NCI-H1436 (cell line): Measurements from ENCODE around the gene N4BP3.
"Not testable (repeated sequence)": the region's sequence is repeated elsewhere in the genome, so short reads cannot be mapped to it uniquely, and the experiment has no call there.

ENCODE experiments used
- DNase-seq: peaks from one replicate; lab custom pipeline; 2025; lab: John Stamatoyannopoulos, UW

N4BP3 gene

GRCh38 chr5:178113141-178113787 lies at the start of gene N4BP3:
Gene N4BP3 (plus strand): TSS chr5:178113532. CDS start chr5:178119584, 6,052 bp downstream.
- DNase-seq: peak; percentile 33

GRCh38 chr5:178067755-178068154 lies 45.6 kb upstream of the N4BP3 start:
- no peak for DNase-seq

- no peak for DNase-seq
Measured at GRCh38 chr5:178068293-178068692, 45.0 kb upstream of the N4BP3 start.

GRCh38 chr5:178069909-178070308 lies 43.4 kb upstream of the N4BP3 start:
- DNase-seq: no peak

GRCh38 chr5:178071108-178071507 lies 42.2 kb upstream of the N4BP3 start:
- DNase-seq: no peak

GRCh38 chr5:178072749-178073148 lies 40.6 kb upstream of the N4BP3 start:
- no peak for DNase-seq

- DNase-seq: no peak
Measured at GRCh38 chr5:178074266-178074952, 38.9 kb upstream of the N4BP3 start.

- not testable (repeated sequence) for DNase-seq
Measured at GRCh38 chr5:178076965-178077364, 36.4 kb upstream of the N4BP3 start.

GRCh38 chr5:178077751-178078150 lies 35.6 kb upstream of the N4BP3 start:
- no peak for DNase-seq

GRCh38 chr5:178078197-178079010 lies 34.9 kb upstream of the N4BP3 start:
- no peak for DNase-seq

- no peak for DNase-seq
Measured at GRCh38 chr5:178080056-178080455, 33.3 kb upstream of the N4BP3 start.

GRCh38 chr5:178080618-178081410 lies 32.5 kb upstream of the N4BP3 start:
- DNase-seq: no peak

- no peak for DNase-seq
Measured at GRCh38 chr5:178081571-178082243, 31.6 kb upstream of the N4BP3 start.

- DNase-seq: no peak
Measured at GRCh38 chr5:178083922-178084321, 29.4 kb upstream of the N4BP3 start.

- no peak for DNase-seq
Measured at GRCh38 chr5:178085316-178085715, 28.0 kb upstream of the N4BP3 start.

GRCh38 chr5:178086266-178086665 lies 27.1 kb upstream of the N4BP3 start:
- DNase-seq: no peak

GRCh38 chr5:178087199-178087598 lies 26.1 kb upstream of the N4BP3 start:
- not testable (repeated sequence) for DNase-seq

GRCh38 chr5:178090856-178091255 lies 22.5 kb upstream of the N4BP3 start:
- DNase-seq: no peak

- no peak for DNase-seq
Measured at GRCh38 chr5:178093134-178093533, 20.2 kb upstream of the N4BP3 start.

- DNase-seq: no peak
Measured at GRCh38 chr5:178094345-178094744, 19.0 kb upstream of the N4BP3 start.

GRCh38 chr5:178098685-178099084 lies 14.6 kb upstream of the N4BP3 start:
- DNase-seq: no peak
